Adrenal gland (tissue), 5 donors: ENCODE results near the gene EFNA1.

Source experiments
- POLR2A ChIP-seq, 2 donors: fragments of 450-650 bp; IDR thresholded peaks; one replicate each; pipeline ENCODE4 v1.6.1; 2017; ENCODE audit warnings: antibody characterized with exemption in 2 of 2, mild to moderate bottlenecking in 2 of 2, moderate library complexity in 1 of 2
- TF ChIP-seq, protein P1 (sequence below), 6 experiments: fragments of 450-650 bp in 4 of 6; fragments of 200-600 bp in 2 of 6; sonication (generic) in 1 of 6; IDR thresholded peaks; 1 replicate in 5 of 6; 2 replicates in 1 of 6; pipeline versions ENCODE4 v1.5.1 to v1.8.0; 2016 to 2021; ENCODE audit warnings: antibody characterized with exemption in 6 of 6, mild to moderate bottlenecking in 2 of 6, moderate library complexity in 1 of 6
- donor health status: DM: no; HTN: no; CAD: no.

GRCh38 chr1:155127967-155128754 is 485 bp downstream of the EFNA1 start:
- TF ChIP-seq, protein P1, sequence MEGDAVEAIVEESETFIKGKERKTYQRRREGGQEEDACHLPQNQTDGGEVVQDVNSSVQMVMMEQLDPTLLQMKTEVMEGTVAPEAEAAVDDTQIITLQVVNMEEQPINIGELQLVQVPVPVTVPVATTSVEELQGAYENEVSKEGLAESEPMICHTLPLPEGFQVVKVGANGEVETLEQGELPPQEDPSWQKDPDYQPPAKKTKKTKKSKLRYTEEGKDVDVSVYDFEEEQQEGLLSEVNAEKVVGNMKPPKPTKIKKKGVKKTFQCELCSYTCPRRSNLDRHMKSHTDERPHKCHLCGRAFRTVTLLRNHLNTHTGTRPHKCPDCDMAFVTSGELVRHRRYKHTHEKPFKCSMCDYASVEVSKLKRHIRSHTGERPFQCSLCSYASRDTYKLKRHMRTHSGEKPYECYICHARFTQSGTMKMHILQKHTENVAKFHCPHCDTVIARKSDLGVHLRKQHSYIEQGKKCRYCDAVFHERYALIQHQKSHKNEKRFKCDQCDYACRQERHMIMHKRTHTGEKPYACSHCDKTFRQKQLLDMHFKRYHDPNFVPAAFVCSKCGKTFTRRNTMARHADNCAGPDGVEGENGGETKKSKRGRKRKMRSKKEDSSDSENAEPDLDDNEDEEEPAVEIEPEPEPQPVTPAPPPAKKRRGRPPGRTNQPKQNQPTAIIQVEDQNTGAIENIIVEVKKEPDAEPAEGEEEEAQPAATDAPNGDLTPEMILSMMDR (IDR thresholded peaks at IDR 0.05): no peak
- no peak for TF ChIP-seq POLR2A (IDR thresholded peaks at IDR 0.05)
